C4-2B (cell line): Measurements from ENCODE around the gene TMF1.

Experiments
- ZFX ChIP-seq: fragments of 450-650 bp; IDR thresholded peaks from 2 replicates; pipeline ENCODE4 v1.6.1; 2017
- TF ChIP-seq, protein P1 (sequence below): fragments of 450-650 bp; conservative IDR thresholded peaks from 2 replicates; pipeline ENCODE4 v1.5.1; 2017; ENCODE audit warnings: mild to moderate bottlenecking

DNA sequence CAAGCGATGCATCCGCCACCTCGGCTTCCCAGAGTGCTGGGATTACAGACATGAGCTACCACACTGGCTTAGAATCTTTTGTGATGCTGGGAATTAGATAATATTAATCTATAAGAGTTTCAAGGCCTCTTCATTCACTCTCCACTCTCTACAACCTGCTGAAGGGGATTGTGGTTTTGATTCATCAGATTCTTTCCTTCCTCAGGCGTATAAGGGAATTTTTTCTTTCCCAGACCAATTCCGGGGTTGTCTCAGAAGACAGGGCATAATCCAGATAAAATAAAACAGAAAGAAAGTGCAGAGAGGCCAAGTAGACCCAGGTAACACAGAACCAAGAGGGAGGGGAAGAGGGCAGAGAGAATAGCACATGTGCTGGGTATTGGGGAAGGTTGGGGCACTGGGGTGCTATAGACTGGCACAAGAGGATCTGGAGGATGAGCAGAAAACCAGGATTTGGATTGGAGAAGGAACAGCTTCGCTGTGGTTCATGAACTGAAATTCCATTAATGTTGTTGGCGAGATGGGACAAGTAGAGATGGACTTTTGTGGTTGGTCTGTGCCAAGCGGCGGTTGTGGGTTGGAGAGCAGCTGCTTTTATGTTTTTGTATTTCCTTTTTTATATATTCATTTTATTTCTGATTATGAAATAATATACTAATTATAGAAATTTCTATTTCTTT lies 45.4 kb upstream of the TMF1 start:
- TF ChIP-seq, protein P1, sequence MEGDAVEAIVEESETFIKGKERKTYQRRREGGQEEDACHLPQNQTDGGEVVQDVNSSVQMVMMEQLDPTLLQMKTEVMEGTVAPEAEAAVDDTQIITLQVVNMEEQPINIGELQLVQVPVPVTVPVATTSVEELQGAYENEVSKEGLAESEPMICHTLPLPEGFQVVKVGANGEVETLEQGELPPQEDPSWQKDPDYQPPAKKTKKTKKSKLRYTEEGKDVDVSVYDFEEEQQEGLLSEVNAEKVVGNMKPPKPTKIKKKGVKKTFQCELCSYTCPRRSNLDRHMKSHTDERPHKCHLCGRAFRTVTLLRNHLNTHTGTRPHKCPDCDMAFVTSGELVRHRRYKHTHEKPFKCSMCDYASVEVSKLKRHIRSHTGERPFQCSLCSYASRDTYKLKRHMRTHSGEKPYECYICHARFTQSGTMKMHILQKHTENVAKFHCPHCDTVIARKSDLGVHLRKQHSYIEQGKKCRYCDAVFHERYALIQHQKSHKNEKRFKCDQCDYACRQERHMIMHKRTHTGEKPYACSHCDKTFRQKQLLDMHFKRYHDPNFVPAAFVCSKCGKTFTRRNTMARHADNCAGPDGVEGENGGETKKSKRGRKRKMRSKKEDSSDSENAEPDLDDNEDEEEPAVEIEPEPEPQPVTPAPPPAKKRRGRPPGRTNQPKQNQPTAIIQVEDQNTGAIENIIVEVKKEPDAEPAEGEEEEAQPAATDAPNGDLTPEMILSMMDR: no peak
- TF ChIP-seq ZFX: no peak
